ENCODE measurements around the gene CHD6.

Gene CHD6

DNA sequence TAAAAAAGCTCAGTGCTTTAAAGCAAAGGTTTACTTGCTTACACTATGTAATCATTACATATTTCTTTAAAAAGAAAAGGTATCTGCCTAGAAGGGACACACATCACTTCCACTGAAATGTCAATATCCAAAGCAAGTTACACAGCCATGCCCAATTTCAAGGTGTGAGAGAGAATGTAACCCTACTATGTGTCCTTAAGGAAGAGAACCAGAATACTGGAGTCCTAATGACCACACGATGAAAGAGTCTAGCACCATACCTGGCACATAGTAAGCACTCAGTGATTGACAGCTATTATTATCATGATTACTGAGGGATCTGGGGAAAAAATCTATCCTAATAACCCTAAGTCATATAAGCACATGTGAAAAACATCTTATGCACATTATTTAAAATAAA, 10.4 kb downstream of the CHD6 start:
- H3K27me3 ChIP-seq (ENCODE audit: control insufficient read depth, insufficient read depth, low read length), result no peaks in the 10 kb centered on the region
- H3K9me3 ChIP-seq (ENCODE audit: control insufficient read depth, low read length), result no peaks in the 10 kb centered on the region
- H3K4me2 ChIP-seq (ENCODE audit: low read length), result no peak overlapping the region
- H3K9ac ChIP-seq, result no peak overlapping the region
- no peaks in the 10 kb centered on the region for H3K36me3 ChIP-seq (ENCODE audit: control insufficient read depth, insufficient read depth, low read length)
- no peak overlapping the region for H3K4me3 ChIP-seq (ENCODE audit: low read depth, low read length)
- peaks cover 23% of the 10 kb centered on the region for H3K4me1 ChIP-seq
- TF ChIP-seq CTCF (IDR thresholded peaks at IDR 0.05), result no peak
- H2AFZ ChIP-seq, result no peak overlapping the region
- peaks cover 79% of the 10 kb centered on the region for H3K79me2 ChIP-seq
- H3K27ac ChIP-seq, result no peak overlapping the region

DNA sequence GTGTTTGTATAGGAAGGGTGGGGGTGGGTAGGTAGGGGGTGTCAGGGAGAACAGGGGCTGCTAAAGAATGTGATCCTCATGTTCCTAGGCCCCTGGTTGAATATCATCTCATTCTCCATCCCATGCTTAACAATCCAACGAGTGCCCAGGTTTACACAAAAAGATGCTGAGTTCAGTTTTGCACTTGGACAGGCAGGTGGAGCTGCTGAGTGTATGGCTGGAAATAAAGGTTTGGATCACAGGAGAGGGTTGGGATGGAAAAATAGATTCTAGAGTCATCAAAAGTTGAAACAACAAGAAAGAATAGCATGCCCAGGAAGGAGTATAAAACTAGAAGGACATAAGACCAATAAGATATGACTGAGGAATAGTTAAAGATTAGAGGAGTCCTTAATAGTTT, 14.2 kb downstream of the CHD6 start:
- Histone ChIP-seq H3K4me2 (ENCODE audit: low read length) (no peak overlapping the region), H3K27me3 (ENCODE audit: control insufficient read depth, insufficient read depth, low read length) (no peaks in the 10 kb centered on the region), H3K9me3 (ENCODE audit: control insufficient read depth, low read length) (no peaks in the 10 kb centered on the region), H2AFZ (no peak overlapping the region), H3K4me3 (ENCODE audit: low read depth, low read length) (no peak overlapping the region), H3K27ac (no peak overlapping the region), H3K4me1 (peaks cover 23% of the 10 kb centered on the region), H3K79me2 (peaks cover 90% of the 10 kb centered on the region), H3K9ac (no peak overlapping the region), H3K36me3 (ENCODE audit: control insufficient read depth, insufficient read depth, low read length) (no peaks in the 10 kb centered on the region)
- TF ChIP-seq CTCF (IDR thresholded peaks at IDR 0.05), result peak; percentile 26

DNA sequence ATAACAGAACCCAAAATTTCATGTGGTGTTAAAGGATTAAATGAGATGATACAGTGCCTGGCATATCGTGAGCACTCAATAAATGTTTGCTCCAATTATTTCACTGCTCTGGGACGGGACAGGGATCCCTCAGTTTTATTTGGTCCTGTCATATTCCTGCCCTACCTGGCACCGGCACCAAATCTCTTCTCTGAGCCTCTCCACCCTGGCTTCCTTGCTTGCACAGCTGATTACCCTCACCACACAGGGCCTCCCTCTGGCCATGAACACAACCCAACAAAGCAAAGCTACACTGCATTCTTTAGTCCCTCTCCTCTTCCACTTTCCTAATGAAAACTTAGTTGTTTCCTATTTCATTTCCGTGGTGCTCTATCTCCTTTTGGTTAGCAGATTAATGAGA, 16.4 kb downstream of the CHD6 start:
- Histone ChIP-seq H3K36me3 (ENCODE audit: control insufficient read depth, insufficient read depth, low read length) (no peaks in the 10 kb centered on the region), H3K4me3 (ENCODE audit: low read depth, low read length) (no peak overlapping the region), H3K4me1 (peaks cover under 1% of the 10 kb centered on the region), H2AFZ (no peak overlapping the region), H3K27me3 (ENCODE audit: control insufficient read depth, insufficient read depth, low read length) (no peaks in the 10 kb centered on the region), H3K27ac (no peak overlapping the region), H3K9ac (no peak overlapping the region), H3K9me3 (ENCODE audit: control insufficient read depth, low read length) (no peaks in the 10 kb centered on the region), H3K4me2 (ENCODE audit: low read length) (no peak overlapping the region), H3K79me2 (peaks cover 92% of the 10 kb centered on the region)
- no peak for TF ChIP-seq CTCF (IDR thresholded peaks at IDR 0.05)

DNA sequence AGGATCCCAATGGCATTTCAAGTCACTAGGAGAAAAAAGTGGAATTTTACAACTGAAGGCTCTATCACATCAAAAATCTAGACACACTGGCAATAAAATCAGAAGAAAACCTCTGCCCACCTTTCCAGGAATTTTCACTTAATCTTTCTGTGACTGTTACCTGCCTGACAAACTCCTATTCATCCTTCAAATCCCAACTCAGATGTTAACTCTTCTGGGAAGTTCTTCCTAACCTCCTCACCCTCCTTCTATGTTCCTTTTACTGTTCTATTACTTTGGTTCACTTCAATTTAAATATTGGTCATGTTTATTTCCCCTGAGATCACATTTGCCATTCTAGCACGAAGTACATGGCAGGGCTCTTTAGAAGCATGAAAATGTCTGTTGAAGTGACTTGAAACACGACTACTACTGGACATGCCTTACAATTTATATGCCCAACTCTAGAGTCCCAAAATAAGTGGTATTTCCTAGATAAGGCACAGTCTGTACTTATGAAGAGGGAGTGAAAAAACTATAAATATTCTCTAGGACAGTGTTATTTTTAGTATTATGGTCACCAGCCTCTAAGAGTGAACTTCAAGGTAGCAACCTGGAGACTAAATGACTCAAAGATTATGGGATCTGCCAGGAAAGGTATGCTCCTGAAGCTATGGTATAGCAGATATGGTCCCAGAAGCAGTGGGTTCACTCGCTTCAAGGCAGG, 17.1 kb downstream of the CHD6 start:
- Histone ChIP-seq H3K36me3 (ENCODE audit: control insufficient read depth, insufficient read depth, low read length) (no peaks in the 10 kb centered on the region), H3K79me2 (peaks cover 91% of the 10 kb centered on the region), H3K27me3 (ENCODE audit: control insufficient read depth, insufficient read depth, low read length) (no peaks in the 10 kb centered on the region), H3K9me3 (ENCODE audit: control insufficient read depth, low read length) (no peaks in the 10 kb centered on the region), H3K9ac (no peak overlapping the region), H2AFZ (no peak overlapping the region), H3K27ac (no peak overlapping the region), H3K4me3 (ENCODE audit: low read depth, low read length) (no peak overlapping the region), H3K4me1 (no peaks in the 10 kb centered on the region), H3K4me2 (ENCODE audit: low read length) (no peak overlapping the region)
- no peak for TF ChIP-seq CTCF (IDR thresholded peaks at IDR 0.05)

GRCh38 chr20:41599699-41600104, 18.5 kb downstream of the CHD6 start:
- no peak overlapping the region for H3K4me3 ChIP-seq (ENCODE audit: low read depth, low read length)
- H3K4me1 ChIP-seq, result no peaks in the 10 kb centered on the region
- H3K9me3 ChIP-seq (ENCODE audit: control insufficient read depth, low read length), result no peaks in the 10 kb centered on the region

More at GRCh38 chr20:41599699-41600104, 18.5 kb downstream of the CHD6 start:
- TF ChIP-seq CTCF (IDR thresholded peaks at IDR 0.05), result no peak
- no peak overlapping the region for H3K4me2 ChIP-seq (ENCODE audit: low read length)
- H3K27ac ChIP-seq, result no peak overlapping the region
- no peak overlapping the region for H3K9ac ChIP-seq
- peaks cover 89% of the 10 kb centered on the region for H3K79me2 ChIP-seq
- no peak overlapping the region for H2AFZ ChIP-seq
- H3K27me3 ChIP-seq (ENCODE audit: control insufficient read depth, insufficient read depth, low read length), result no peaks in the 10 kb centered on the region
- H3K36me3 ChIP-seq (ENCODE audit: control insufficient read depth, insufficient read depth, low read length), result no peaks in the 10 kb centered on the region

Data from parathyroid adenoma (tissue), 2 donors.